ENCODE results near the gene MST1. TPM values are rescaled to one million over a fixed set of nuclear protein-coding genes. Genes with fewer than 3 reads are reported as not detected.

MST1 gene
- polyA plus RNA-seq, 2 donors: 11.2 to 30.0 TPM

DNA sequence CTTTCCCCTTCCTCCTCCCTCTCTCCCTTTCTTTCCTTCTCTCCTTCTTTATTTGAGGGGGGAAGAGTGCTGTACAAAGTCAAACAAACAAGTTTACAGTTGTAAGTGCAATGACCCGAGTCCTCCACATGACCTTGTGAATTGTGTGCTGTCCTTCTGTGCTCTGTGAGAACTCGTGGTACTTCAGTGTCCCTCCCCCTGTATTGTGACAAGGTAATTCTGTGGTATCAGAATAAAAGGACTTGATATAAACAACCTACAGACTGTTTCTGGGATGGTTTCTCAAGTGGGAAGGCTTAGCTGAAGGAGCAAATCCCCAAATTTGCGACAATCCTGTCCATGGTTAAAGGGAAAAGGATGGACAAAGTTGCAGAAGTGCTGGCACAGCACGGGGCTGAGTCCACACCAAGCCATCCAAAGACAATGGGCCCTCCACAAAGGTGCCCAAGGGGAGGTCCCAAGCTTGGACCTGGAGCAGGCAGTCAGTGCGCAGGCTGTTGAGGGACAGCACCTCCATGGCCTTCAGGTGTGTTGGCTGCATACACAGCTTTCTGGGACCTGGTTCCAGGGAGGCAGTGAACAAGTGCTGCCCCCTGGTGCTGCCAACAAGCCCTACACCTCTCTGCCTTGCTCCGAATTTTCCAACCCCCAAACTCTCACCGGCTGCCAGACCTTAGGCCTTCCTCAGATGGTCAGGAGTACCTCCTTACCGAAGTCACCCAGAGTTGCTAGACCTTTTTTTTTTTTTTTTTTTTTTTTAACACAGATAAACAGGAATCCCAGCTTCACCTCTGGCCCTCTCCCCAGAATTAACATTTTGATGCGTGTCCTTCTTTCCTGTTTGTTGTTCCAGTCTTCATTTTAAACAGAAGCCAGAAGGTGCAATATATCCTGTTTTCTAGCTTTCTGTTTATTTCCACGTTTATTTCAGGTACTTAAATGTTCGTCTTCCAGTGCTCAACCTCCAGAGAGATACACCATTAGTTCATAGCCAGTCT, 17.7 kb downstream of the MST1 start:
- Histone ChIP-seq H3K9me3 (ENCODE audit: control insufficient read depth in 2 of 2, insufficient read depth in 1 of 2, low read depth in 1 of 2, low read length in 1 of 2) (no peaks in the 10 kb centered on the region), H3K4me3 (ENCODE audit: low read depth in 1 of 2, low read length in 2 of 2) (no peak overlapping the region), H3K36me3 (ENCODE audit: control insufficient read depth in 2 of 2, insufficient read depth in 2 of 2, low read length in 1 of 2) (peaks cover 0 to 9% of the 10 kb centered on the region in 2 donors), H3K27me3 (ENCODE audit: control insufficient read depth in 1 of 2, insufficient read depth in 2 of 2, low read length in 2 of 2) (no peaks in the 10 kb centered on the region), H3K4me1 (ENCODE audit: control insufficient read depth in 2 of 2, insufficient read depth in 2 of 2, low read length in 1 of 2) (peaks cover 0 to 20% of the 10 kb centered on the region in 2 donors), H3K27ac (ENCODE audit: low read depth in 2 of 2, low read length in 1 of 2) (no peak overlapping the region)
- 38 to 41% methylated on average over 11 of the region's 11 CpGs for WGBS, 2 donors

DNA sequence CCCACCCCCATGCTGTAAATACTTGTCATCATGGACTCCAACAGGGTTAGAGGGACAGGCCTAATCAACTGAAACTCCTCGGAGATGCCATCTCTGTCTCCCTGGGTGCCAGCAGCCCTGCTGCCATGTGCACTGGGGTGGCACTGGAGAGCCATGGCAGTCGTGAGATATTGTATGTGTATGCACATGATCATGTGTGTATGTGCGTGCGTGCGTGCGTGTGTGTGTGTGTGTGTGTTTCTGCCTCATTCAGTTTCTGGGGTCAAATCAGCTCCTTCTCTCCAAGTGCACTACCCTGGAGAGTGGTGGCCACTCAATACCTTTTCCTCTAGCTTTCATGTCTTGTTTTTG, 18.4 kb downstream of the MST1 start:
- Histone ChIP-seq H3K4me3 (ENCODE audit: low read depth in 1 of 2, low read length in 2 of 2) (no peak overlapping the region), H3K4me1 (ENCODE audit: control insufficient read depth in 2 of 2, insufficient read depth in 2 of 2, low read length in 1 of 2) (peaks cover 0 to 19% of the 10 kb centered on the region in 2 donors), H3K36me3 (ENCODE audit: control insufficient read depth in 2 of 2, insufficient read depth in 2 of 2, low read length in 1 of 2) (peaks cover 0 to 3% of the 10 kb centered on the region in 2 donors), H3K9me3 (ENCODE audit: control insufficient read depth in 2 of 2, insufficient read depth in 1 of 2, low read depth in 1 of 2, low read length in 1 of 2) (no peaks in the 10 kb centered on the region), H3K27ac (ENCODE audit: low read depth in 2 of 2, low read length in 1 of 2) (no peak overlapping the region), H3K27me3 (ENCODE audit: control insufficient read depth in 1 of 2, insufficient read depth in 2 of 2, low read length in 2 of 2) (no peaks in the 10 kb centered on the region)
- WGBS, 2 donors: 60 to 62% methylated on average over 6 of the region's 6 CpGs

GRCh38 chr3:49669352-49669751, 19.9 kb downstream of the MST1 start:
- H3K4me3 ChIP-seq (ENCODE audit: low read depth in 1 of 2, low read length in 2 of 2): no peak overlapping the region

DNA sequence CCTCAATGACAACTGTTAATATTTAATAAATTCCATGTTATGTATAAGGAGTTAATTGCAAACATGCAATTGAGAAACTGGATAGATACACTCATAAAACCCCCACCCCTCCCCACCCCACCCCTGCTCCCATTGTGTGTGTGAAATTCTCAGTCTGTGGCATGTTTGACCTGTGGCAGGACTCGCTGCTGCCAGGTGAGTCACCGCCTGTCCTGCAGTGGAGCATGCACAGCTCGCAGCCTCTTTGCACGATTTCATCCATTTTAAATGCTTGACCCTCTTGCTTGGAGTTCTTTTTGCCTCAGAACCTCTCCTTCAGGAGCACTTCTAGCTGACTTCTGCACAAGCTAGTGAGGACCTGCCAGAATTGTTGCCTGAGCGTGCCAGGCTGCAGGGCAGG, 20.4 kb downstream of the MST1 start:
- Histone ChIP-seq H3K4me3 (ENCODE audit: low read depth in 1 of 2, low read length in 2 of 2) (no peak overlapping the region), H3K36me3 (ENCODE audit: control insufficient read depth in 2 of 2, insufficient read depth in 2 of 2, low read length in 1 of 2) (no peaks in the 10 kb centered on the region), H3K4me1 (ENCODE audit: control insufficient read depth in 2 of 2, insufficient read depth in 2 of 2, low read length in 1 of 2) (peaks cover 0 to 10% of the 10 kb centered on the region in 2 donors), H3K9me3 (ENCODE audit: control insufficient read depth in 2 of 2, insufficient read depth in 1 of 2, low read depth in 1 of 2, low read length in 1 of 2) (no peaks in the 10 kb centered on the region), H3K27me3 (ENCODE audit: control insufficient read depth in 1 of 2, insufficient read depth in 2 of 2, low read length in 2 of 2) (no peaks in the 10 kb centered on the region), H3K27ac (ENCODE audit: low read depth in 2 of 2, low read length in 1 of 2) (no peak overlapping the region)
- 41 to 50% methylated on average over 5 of the region's 5 CpGs for WGBS, 2 donors

More at GRCh38 chr3:49669352-49669751, 19.9 kb downstream of the MST1 start:
- Histone ChIP-seq H3K27ac (ENCODE audit: low read depth in 2 of 2, low read length in 1 of 2) (no peak overlapping the region), H3K9me3 (ENCODE audit: control insufficient read depth in 2 of 2, insufficient read depth in 1 of 2, low read depth in 1 of 2, low read length in 1 of 2) (no peaks in the 10 kb centered on the region), H3K36me3 (ENCODE audit: control insufficient read depth in 2 of 2, insufficient read depth in 2 of 2, low read length in 1 of 2) (no peaks in the 10 kb centered on the region), H3K4me1 (ENCODE audit: control insufficient read depth in 2 of 2, insufficient read depth in 2 of 2, low read length in 1 of 2) (peaks cover 0 to 10% of the 10 kb centered on the region in 2 donors), H3K27me3 (ENCODE audit: control insufficient read depth in 1 of 2, insufficient read depth in 2 of 2, low read length in 2 of 2) (no peaks in the 10 kb centered on the region)
- 51 to 63% methylated on average over 3 of the region's 3 CpGs for WGBS, 2 donors

DNA sequence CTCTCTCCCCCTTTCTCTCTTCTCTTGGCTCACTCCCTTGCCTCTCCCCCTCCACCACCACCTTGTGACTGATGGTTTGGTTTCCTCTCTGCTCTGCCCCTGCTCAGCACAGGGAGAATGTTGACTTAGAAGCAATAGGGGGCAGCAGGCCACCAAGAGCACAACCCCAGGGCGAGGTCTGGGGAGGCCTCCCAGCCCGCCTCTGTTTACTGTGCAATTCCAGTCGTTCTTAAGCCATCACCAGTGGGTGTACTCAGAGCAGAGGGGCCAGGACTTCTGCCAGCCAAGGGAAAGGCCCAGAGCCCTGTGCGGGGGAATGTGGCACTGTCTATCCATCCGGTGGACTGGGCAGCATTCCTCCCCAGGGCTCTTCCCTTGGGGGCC, 20.9 kb downstream of the MST1 start:
- H3K27ac ChIP-seq (ENCODE audit: low read depth in 2 of 2, low read length in 1 of 2): no peak overlapping the region
- no peaks in the 10 kb centered on the region for H3K36me3 ChIP-seq (ENCODE audit: control insufficient read depth in 2 of 2, insufficient read depth in 2 of 2, low read length in 1 of 2)
- H3K27me3 ChIP-seq (ENCODE audit: control insufficient read depth in 1 of 2, insufficient read depth in 2 of 2, low read length in 2 of 2): no peaks in the 10 kb centered on the region
- H3K4me3 ChIP-seq (ENCODE audit: low read depth in 1 of 2, low read length in 2 of 2): no peak overlapping the region
- no peaks in the 10 kb centered on the region for H3K9me3 ChIP-seq (ENCODE audit: control insufficient read depth in 2 of 2, insufficient read depth in 1 of 2, low read depth in 1 of 2, low read length in 1 of 2)
- WGBS, 2 donors: 14 to 20% methylated on average over 5 of the region's 5 CpGs
- H3K4me1 ChIP-seq (ENCODE audit: control insufficient read depth in 2 of 2, insufficient read depth in 2 of 2, low read length in 1 of 2): peaks cover 0 to 9% of the 10 kb centered on the region in 2 donors

DNA sequence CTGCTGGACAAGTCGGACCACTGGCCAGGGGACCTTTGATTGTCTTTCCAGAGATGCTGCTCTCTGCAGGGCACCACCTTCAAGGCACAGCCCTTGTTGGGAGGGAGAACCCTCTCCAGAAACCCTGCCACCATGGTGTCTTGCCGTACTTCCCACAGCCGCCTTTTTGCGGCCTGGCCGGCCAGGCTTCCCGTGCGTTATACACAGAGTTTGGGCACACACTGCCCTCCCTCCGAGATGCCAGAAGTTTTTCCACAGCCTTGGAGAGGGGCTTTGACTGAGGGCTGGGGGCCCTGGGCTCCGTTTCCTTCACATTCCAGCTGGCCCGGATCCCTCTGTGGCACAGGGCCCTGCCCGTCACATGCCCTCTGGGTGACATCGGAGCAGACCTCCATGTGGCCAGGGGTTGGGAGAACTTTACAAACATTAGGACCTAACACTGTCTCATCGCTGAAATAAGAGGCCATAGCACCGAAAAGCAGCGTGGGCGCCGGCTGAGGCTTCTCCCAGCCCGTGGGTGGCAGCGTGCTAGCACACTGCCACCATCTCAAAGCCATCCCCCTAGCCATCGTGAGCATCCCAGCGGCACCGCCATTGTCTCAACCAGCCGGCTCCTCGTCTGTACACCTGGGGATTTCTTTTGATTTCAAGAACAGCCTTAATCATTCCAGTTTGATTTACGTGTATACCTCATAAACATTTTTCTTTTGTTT, 21.4 kb downstream of the MST1 start:
- 74 to 79% methylated on average over 25 of the region's 25 CpGs for WGBS, 2 donors
- Histone ChIP-seq H3K27me3 (ENCODE audit: control insufficient read depth in 1 of 2, insufficient read depth in 2 of 2, low read length in 2 of 2) (no peaks in the 10 kb centered on the region), H3K4me3 (ENCODE audit: low read depth in 1 of 2, low read length in 2 of 2) (no peak overlapping the region), H3K9me3 (ENCODE audit: control insufficient read depth in 2 of 2, insufficient read depth in 1 of 2, low read depth in 1 of 2, low read length in 1 of 2) (no peaks in the 10 kb centered on the region), H3K36me3 (ENCODE audit: control insufficient read depth in 2 of 2, insufficient read depth in 2 of 2, low read length in 1 of 2) (no peaks in the 10 kb centered on the region), H3K27ac (ENCODE audit: low read depth in 2 of 2, low read length in 1 of 2) (no peak overlapping the region), H3K4me1 (ENCODE audit: control insufficient read depth in 2 of 2, insufficient read depth in 2 of 2, low read length in 1 of 2) (peaks cover 0 to 5% of the 10 kb centered on the region in 2 donors)

- Histone ChIP-seq H3K27ac (ENCODE audit: low read depth in 2 of 2, low read length in 1 of 2) (no peak overlapping the region), H3K9me3 (ENCODE audit: control insufficient read depth in 2 of 2, insufficient read depth in 1 of 2, low read depth in 1 of 2, low read length in 1 of 2) (no peaks in the 10 kb centered on the region), H3K36me3 (ENCODE audit: control insufficient read depth in 2 of 2, insufficient read depth in 2 of 2, low read length in 1 of 2) (no peaks in the 10 kb centered on the region), H3K4me1 (ENCODE audit: control insufficient read depth in 2 of 2, insufficient read depth in 2 of 2, low read length in 1 of 2) (peaks cover 0 to 5% of the 10 kb centered on the region in 2 donors), H3K4me3 (ENCODE audit: low read depth in 1 of 2, low read length in 2 of 2) (no peak overlapping the region), H3K27me3 (ENCODE audit: control insufficient read depth in 1 of 2, insufficient read depth in 2 of 2, low read length in 2 of 2) (no peaks in the 10 kb centered on the region)
- WGBS, 2 donors: 53 to 59% methylated on average over 8 of the region's 8 CpGs
Measured at GRCh38 chr3:49666592-49666991, 22.7 kb downstream of the MST1 start.

DNA sequence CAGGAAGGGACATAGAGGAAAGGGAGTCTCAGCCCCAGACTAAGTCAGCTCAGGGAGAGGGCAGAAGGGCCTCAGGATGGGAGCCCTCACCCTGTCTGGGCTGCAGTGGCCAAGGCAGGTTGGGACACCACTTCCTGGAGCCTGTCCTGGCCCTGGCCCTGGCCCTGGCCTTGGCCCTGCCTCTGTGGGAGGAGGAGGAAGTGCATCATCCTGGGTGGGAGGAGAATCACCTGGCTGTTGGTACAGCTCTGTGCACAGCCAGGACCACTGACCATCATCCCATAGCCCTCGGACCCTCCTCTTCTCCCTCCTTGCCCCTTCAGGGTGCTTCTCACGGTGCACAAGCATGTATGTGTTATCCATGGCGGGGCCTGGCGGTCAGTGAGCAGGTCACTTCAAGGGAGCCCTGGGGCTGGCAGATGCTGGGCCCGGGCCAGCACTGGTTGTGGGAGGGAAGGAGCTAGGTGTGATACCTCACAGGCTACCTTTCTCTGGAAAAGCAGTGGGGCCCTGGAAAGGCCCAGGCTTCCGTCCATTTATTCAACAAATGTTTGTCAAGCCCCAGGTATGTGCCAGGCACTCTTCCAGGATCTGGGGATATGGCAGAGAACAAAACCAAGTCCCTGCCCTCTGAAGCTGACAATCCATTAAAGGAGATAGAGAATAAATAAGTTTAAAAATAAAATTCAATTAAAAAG, 23.3 kb downstream of the MST1 start:
- Histone ChIP-seq H3K27me3 (ENCODE audit: control insufficient read depth in 1 of 2, insufficient read depth in 2 of 2, low read length in 2 of 2) (no peaks in the 10 kb centered on the region), H3K9me3 (ENCODE audit: control insufficient read depth in 2 of 2, insufficient read depth in 1 of 2, low read depth in 1 of 2, low read length in 1 of 2) (no peaks in the 10 kb centered on the region), H3K36me3 (ENCODE audit: control insufficient read depth in 2 of 2, insufficient read depth in 2 of 2, low read length in 1 of 2) (no peaks in the 10 kb centered on the region), H3K27ac (ENCODE audit: low read depth in 2 of 2, low read length in 1 of 2) (no peak overlapping the region), H3K4me1 (ENCODE audit: control insufficient read depth in 2 of 2, insufficient read depth in 2 of 2, low read length in 1 of 2) (peaks cover 0 to 5% of the 10 kb centered on the region in 2 donors), H3K4me3 (ENCODE audit: low read depth in 1 of 2, low read length in 2 of 2) (no peak overlapping the region)
- 73 to 80% methylated on average over 6 of the region's 6 CpGs for WGBS, 2 donors

DNA sequence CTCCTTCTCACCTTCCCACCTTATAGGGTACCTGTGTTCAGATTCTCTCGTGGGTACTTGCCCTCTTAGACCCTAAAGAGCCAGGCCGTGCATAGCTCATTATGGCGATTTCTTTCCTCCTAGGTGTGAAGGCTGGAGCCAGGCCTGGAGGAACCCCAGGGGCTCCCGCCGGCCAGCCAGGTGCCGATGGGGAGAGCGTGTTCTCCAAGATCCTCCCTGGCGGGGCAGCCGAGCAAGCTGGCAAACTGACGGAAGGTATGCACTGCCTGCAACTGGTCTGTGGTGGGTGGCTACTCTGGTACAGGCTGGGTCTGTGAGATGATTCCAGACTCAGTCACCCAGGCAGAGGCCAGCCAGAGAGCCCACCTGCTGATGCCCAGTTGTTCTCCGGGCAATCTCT, 25.0 kb downstream of the MST1 start:
- no peak overlapping the region for H3K27ac ChIP-seq (ENCODE audit: low read depth in 2 of 2, low read length in 1 of 2)
- peaks cover 0 to 5% of the 10 kb centered on the region in 2 donors for H3K4me1 ChIP-seq (ENCODE audit: control insufficient read depth in 2 of 2, insufficient read depth in 2 of 2, low read length in 1 of 2)
- H3K27me3 ChIP-seq (ENCODE audit: control insufficient read depth in 1 of 2, insufficient read depth in 2 of 2, low read length in 2 of 2): no peaks in the 10 kb centered on the region
- no peaks in the 10 kb centered on the region for H3K36me3 ChIP-seq (ENCODE audit: control insufficient read depth in 2 of 2, insufficient read depth in 2 of 2, low read length in 1 of 2)
- 77 to 89% methylated on average over 11 of the region's 11 CpGs for WGBS, 2 donors
- H3K9me3 ChIP-seq (ENCODE audit: control insufficient read depth in 2 of 2, insufficient read depth in 1 of 2, low read depth in 1 of 2, low read length in 1 of 2): no peaks in the 10 kb centered on the region
- no peak overlapping the region for H3K4me3 ChIP-seq (ENCODE audit: low read depth in 1 of 2, low read length in 2 of 2)

Measured in esophagus (tissue), 2 donors.